Measurements from ENCODE around the gene TARS2. TPM values are rescaled to one million over a fixed set of nuclear protein-coding genes. Genes with fewer than 3 reads are reported as not detected.
A peak's percentile ranks its signal among the peaks of the same experiment; 100 is the strongest.

Gene TARS2
- polyA plus RNA-seq, 3 donors, result 12.0 to 14.7 (median 14.6) TPM

- H3K4me1 ChIP-seq (ENCODE audit: control insufficient read depth in 1 of 2, insufficient read depth in 2 of 2, low read length in 2 of 2), result no peaks in the 10 kb centered on the region
- peaks cover 0 to 2% (median 0%) of the 10 kb centered on the region in 3 donors for H3K27me3 Mint-ChIP-seq (ENCODE audit: low read depth in 3 of 3)
- no peaks in the 10 kb centered on the region for H3K9me3 ChIP-seq (replicated peaks in 1 of 2; ENCODE audit: control insufficient read depth in 1 of 2, insufficient read depth in 1 of 2, low read length in 2 of 2)
- no peaks in the 10 kb centered on the region for H4K20me1 ChIP-seq (ENCODE audit: insufficient read depth, low read length)
- peak; percentile 56 for TF ChIP-seq CTCF (IDR thresholded peaks at IDR 0.05)
- no peak overlapping the region for H3K27ac ChIP-seq (ENCODE audit: low read depth in 1 of 2, low read length in 2 of 2)
- no peak overlapping the region for H3K9ac ChIP-seq (ENCODE audit: insufficient read depth, low read length, poor library complexity, severe bottlenecking)
- no peak overlapping the region for H3K4me3 ChIP-seq (replicated peaks in 1 of 3; ENCODE audit: low read depth in 2 of 3, low read length in 3 of 3)
- H3K4me1 Mint-ChIP-seq, result peaks cover 5% of the 10 kb centered on the region
- no peaks in the 10 kb centered on the region for H3K27me3 ChIP-seq (ENCODE audit: control insufficient read depth in 2 of 2, insufficient read depth in 2 of 2, low read length in 2 of 2)
- H3K36me3 ChIP-seq (replicated peaks in 1 of 2; ENCODE audit: control insufficient read depth in 1 of 2, insufficient read depth in 2 of 2, low read length in 2 of 2), result no peaks in the 10 kb centered on the region
- no peak overlapping the region for H3K4me2 ChIP-seq (replicated peaks; ENCODE audit: extremely low read depth, low read length, poor library complexity, severe bottlenecking)
- H3K4me3 Mint-ChIP-seq, result no peak overlapping the region
- H3K79me2 ChIP-seq (ENCODE audit: insufficient read depth, low read length), result no peaks in the 10 kb centered on the region
- H3K36me3 Mint-ChIP-seq, result no peaks in the 10 kb centered on the region
- DNase-seq, result no peak
- H3K27ac Mint-ChIP-seq, result peak overlapping the region in 1 of 7 donors; percentile 34
- WGBS (ENCODE audit: insufficient coverage), result 76% methylated on average over 5 of the region's 5 CpGs
- intact Hi-C loops (cut with micrococcal nuclease), result loop anchor here in 1 of 2 donors (5.0 kb wide), 1 partner anchor 66 kb away; no protein-coding TSS in a partner anchor
- H2AFZ ChIP-seq (ENCODE audit: insufficient read depth, low read depth, low read length, poor library complexity, severe bottlenecking), result no peak overlapping the region
- H3K9me3 Mint-ChIP-seq, result peaks cover 0 to 1% (median 0%) of the 10 kb centered on the region in 7 donors
These were observed 45.6 kb downstream of the TARS2 start for GRCh38 chr1:150532860-150533259.

DNA sequence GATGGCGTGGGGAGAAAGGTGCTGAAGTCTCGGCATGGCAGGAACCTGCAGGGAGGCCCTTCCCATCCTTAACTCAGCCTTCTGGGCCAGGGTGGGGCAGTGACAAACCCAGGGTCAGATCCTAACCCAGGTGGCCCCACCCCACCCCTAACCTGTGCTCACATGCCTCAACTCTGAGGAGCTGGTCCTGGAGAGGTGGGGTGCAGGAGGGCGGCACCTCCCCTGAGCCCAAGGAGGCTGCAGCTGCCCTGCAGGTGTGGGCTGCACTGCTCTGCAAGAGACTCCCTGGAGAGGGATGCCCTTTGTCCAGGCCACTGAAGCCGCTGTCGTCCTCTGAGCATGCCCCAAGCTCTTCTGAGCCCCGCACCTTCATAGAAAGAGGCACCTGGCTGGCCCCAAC is 46.8 kb downstream of the TARS2 start:
- no peak for TF ChIP-seq CTCF (IDR thresholded peaks at IDR 0.05)
- H3K4me2 ChIP-seq (replicated peaks; ENCODE audit: extremely low read depth, low read length, poor library complexity, severe bottlenecking), result no peak overlapping the region
- H3K27me3 ChIP-seq (ENCODE audit: control insufficient read depth in 2 of 2, insufficient read depth in 2 of 2, low read length in 2 of 2), result no peaks in the 10 kb centered on the region
- H3K36me3 ChIP-seq (replicated peaks in 1 of 2; ENCODE audit: control insufficient read depth in 1 of 2, insufficient read depth in 2 of 2, low read length in 2 of 2), result no peaks in the 10 kb centered on the region
- H3K79me2 ChIP-seq (ENCODE audit: insufficient read depth, low read length), result no peaks in the 10 kb centered on the region
- no peaks in the 10 kb centered on the region for H3K36me3 Mint-ChIP-seq
- H3K9me3 ChIP-seq (replicated peaks in 1 of 2; ENCODE audit: control insufficient read depth in 1 of 2, insufficient read depth in 1 of 2, low read length in 2 of 2), result no peaks in the 10 kb centered on the region
- 98% methylated on average over 4 of the region's 6 CpGs for WGBS (ENCODE audit: insufficient coverage)
- no peak overlapping the region for H3K4me3 ChIP-seq (replicated peaks in 1 of 3; ENCODE audit: low read depth in 2 of 3, low read length in 3 of 3)
- no peak overlapping the region for H3K27ac ChIP-seq (ENCODE audit: low read depth in 1 of 2, low read length in 2 of 2)
- peaks cover 9% of the 10 kb centered on the region for H3K4me1 Mint-ChIP-seq
- no peak overlapping the region for H3K9ac ChIP-seq (ENCODE audit: insufficient read depth, low read length, poor library complexity, severe bottlenecking)
- H3K27ac Mint-ChIP-seq, result no peak overlapping the region
- no peak overlapping the region for H3K4me3 Mint-ChIP-seq
- H4K20me1 ChIP-seq (ENCODE audit: insufficient read depth, low read length), result no peaks in the 10 kb centered on the region
- DNase-seq, result no peak
- H3K9me3 Mint-ChIP-seq, result peaks cover 0 to 1% (median 0%) of the 10 kb centered on the region in 7 donors
- peaks cover 0 to 2% (median 0%) of the 10 kb centered on the region in 3 donors for H3K27me3 Mint-ChIP-seq (ENCODE audit: low read depth in 3 of 3)
- H3K4me1 ChIP-seq (ENCODE audit: control insufficient read depth in 1 of 2, insufficient read depth in 2 of 2, low read length in 2 of 2), result no peaks in the 10 kb centered on the region
- intact Hi-C loops (cut with micrococcal nuclease), result loop anchor here in 1 of 2 donors (5.0 kb wide), 1 partner anchor 67 kb away; no protein-coding TSS in a partner anchor
- no peak overlapping the region for H2AFZ ChIP-seq (ENCODE audit: insufficient read depth, low read depth, low read length, poor library complexity, severe bottlenecking)

Measured in CD14-positive monocyte (primary cell).